Hepatocyte (in vitro differentiated cells): ENCODE measurements around the gene NPTXR.

Source experiments
- CTCF ChIP-seq: fragments of 200-600 bp; sonication (generic); IDR thresholded peaks from 2 replicates; pipeline ENCODE4 v1.5.1; 2016; ENCODE audit warnings: antibody characterized with exemption, mild to moderate bottlenecking; ENCODE audit not compliant: poor library complexity
- EZH2phosphoT487 ChIP-seq: fragments of 200-600 bp; sonication (generic); IDR thresholded peaks from one replicate; pipeline ENCODE4 v1.6.1; 2018; ENCODE audit warnings: antibody characterized with exemption, mild to moderate bottlenecking, low read depth, moderate library complexity; ENCODE audit not compliant: unreplicated experiment, severe bottlenecking

- no peak for TF ChIP-seq CTCF
- TF ChIP-seq EZH2phosphoT487 = no peak
These were observed 9.4 kb upstream of the NPTXR start for GRCh38 chr22:38853196-38853651.
